NB4 (cell line): ENCODE data around the gene ZNF57.

Experiments used
- CTCF ChIP-seq: IDR thresholded peaks from one replicate; pipeline ENCODE4 v1.5.1; 2012; ENCODE audit warnings: low read depth, low read length
- MAX ChIP-seq: IDR thresholded peaks from 2 replicates; pipeline ENCODE4 v1.6.1; 2011; ENCODE audit warnings: low read depth, low read length
- POLR2A ChIP-seq: IDR thresholded peaks from 2 replicates; pipeline ENCODE4 v1.6.1; 2011; ENCODE audit warnings: mild to moderate bottlenecking; ENCODE audit not compliant: insufficient read length; ENCODE audit errors: extremely low read depth

GRCh38 chr19:2905918-2906519 lies 5.3 kb downstream of the ZNF57 start:
- TF ChIP-seq CTCF, result no peak
- TF ChIP-seq POLR2A, result no peak
- TF ChIP-seq MAX, result no peak
